ENCODE measurements around the gene SMIM41.

- TF ChIP-seq POLR2A (IDR thresholded peaks at IDR 0.05) (no peak), CTCF (IDR thresholded peaks at IDR 0.05) (no peak), POLR2AphosphoS5 (IDR thresholded peaks at IDR 0.05) (no peak), EP300 (IDR thresholded peaks at IDR 0.05) (no peak)
These were observed 12.5 kb upstream of the SMIM41 start for GRCh38 chr12:52067081-52067374.
